Activated naive CD4-positive, alpha-beta T cell treated with anti-CD3 and anti-CD28 coated beads, Interleukin-2, amount 50 U/mL, for 72 hours (primary cell): ENCODE measurements around the gene FAM89B. TPM values are rescaled to one million over a fixed set of nuclear protein-coding genes. Genes with fewer than 3 reads are reported as not detected.

Source experiments
- ATAC-seq, 2 donors: fragments of 150-1000 bp; cut with Tn5 transposase; 2 replicates each; pipeline ENCODE4 v1.10.0; 2021; ENCODE audit warnings: mild to moderate bottlenecking in 2 of 2, moderate library complexity in 2 of 2
- DNase-seq, 2 donors: peaks; one replicate each; pipeline ENCODE4 v3.0.0; 2021 to 2022; ENCODE audit warnings: low spot score in 2 of 2
- H3K27ac Mint-ChIP-seq, 2 donors: one replicate each; pipeline ENCODE4 v1.8.0; 2022; ENCODE audit warnings: mild to moderate bottlenecking in 2 of 2, mixed read lengths in 2 of 2
- H3K36me3 Mint-ChIP-seq, 2 donors: one replicate each; pipeline ENCODE4 v1.8.0; 2022; ENCODE audit warnings: mixed read lengths in 2 of 2
- H3K9me3 Mint-ChIP-seq, 2 donors: one replicate each; pipeline ENCODE4 v1.8.0; 2022; ENCODE audit warnings: mixed read lengths in 2 of 2
- total RNA-seq, 2 donors: library from RNA; stranded (reverse); gene quantifications; one replicate each; pipeline ENCODE4 v1.2.3, GENCODE V29; 2022

FAM89B gene
- total RNA-seq, 2 donors from 2014 or later, result 32.6 to 47.1 TPM

DNA sequence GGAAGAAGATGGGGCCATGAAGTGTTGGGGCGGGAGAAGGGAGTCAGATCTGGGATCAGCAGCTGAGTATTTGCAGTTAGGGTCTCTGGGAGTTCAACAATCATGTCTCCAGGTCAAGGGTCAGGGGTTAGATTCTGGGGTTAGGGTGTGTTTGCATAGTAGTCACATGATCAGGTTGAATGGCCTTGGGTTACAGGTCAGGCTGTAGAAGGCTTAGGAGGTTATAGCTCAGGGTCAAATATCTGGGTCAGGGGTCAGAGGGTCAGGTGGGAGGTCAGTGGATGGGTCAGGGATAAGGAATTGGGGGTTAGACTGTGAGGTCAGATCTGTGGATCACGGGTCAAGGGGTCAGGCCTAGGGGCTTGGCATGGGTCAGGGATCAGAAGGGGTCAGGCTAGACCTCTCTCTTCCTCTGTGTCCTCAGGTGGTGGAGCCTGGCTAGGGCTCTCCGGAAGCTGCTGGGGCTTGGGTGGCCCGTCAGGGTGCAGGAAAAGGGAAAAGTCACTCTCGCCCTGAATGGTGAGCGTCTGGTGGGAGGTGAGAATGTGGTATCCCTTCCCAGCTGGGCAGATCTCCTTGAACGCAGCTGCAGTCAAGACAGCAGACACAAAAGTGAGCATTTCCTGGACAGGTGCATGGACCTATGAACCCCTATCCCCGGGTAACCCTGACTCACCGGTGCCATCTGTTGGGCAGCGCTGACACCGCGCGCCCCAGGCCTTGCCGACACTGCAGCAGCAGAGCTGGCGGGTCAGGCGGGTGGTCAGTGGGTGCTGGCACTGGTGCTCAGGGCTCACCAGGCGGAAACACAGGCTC, 20.6 kb upstream of the FAM89B start:
- DNase-seq, result peak in 1 of 2 donors; percentile 71
- ATAC-seq, result peak; percentile 52 to 54
- Mint-ChIP-seq H3K9me3 (no peaks in the 10 kb centered on the region), H3K36me3 (peaks cover 0 to 22% of the 10 kb centered on the region in 2 donors), H3K27ac (peak overlapping the region; percentile 62 to 73)

DNA sequence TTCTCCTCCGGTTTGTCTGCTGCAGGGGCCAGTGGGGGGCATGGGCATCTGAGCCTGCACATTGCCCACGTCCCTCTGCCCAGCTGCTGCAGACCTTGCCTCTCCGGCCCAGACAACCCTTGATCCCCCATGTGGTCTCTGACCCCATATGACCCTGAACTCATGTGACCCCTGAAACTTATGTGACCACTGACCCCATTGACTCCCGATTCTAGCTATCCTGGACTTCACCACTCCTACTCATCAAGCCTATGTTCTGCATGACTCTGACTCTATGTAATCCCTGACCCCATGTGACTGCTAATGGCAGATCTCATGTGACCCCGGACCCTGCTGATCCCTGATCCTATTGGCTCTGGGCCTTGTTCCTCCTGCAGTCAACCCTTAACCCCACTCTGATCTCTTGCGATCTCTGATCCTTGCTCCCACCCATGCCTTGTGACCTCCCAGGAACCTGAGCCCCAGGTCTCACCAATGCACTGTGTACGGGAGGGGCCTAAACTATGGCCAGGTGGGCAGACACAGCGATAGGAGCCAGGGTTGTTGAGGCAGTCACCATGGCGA, 19.9 kb upstream of the FAM89B start:
- DNase-seq (no peak), ATAC-seq (no peak)
- Mint-ChIP-seq H3K9me3 (no peaks in the 10 kb centered on the region), H3K27ac (peak overlapping the region in 1 of 2 donors; percentile 62), H3K36me3 (peaks cover 0 to 22% of the 10 kb centered on the region in 2 donors)

DNA sequence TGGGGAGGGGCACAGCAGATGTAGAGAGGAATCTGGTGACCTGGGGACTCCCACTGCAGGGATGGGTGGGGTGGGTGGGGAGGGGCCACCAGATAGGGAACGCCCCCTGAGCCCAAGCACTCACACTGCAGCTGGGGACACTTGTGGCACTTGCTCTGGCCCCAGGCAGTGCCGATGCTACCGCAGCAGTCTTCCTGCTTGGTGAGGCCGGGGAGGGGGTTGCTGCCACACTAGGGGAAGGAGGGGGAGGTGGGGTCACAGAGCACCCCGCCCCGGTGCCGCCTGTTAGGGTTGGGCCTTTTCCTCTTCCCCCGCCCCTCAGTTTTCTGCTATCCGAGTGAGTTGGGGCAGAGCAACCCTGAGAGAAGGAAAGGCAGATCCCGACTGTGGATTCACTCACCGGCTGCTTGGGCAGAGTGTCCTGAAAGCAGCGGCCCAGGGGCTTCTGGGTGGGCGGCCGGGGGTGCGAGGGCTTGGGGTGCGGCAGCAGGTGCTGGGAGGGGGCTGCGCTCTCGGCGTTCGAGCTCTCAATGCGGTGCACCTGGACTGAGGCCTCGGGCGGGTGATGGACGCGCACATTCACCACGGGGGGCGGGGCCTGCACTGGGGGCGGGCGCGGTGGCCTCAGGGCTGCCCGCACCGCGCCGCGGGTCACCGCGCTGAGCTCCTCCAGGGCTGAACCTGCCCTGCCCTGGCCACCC, 18.9 kb upstream of the FAM89B start:
- ATAC-seq (peak; percentile 28 to 70), DNase-seq (peak; percentile 61 to 77)
- H3K9me3 Mint-ChIP-seq, result no peaks in the 10 kb centered on the region
- no peak overlapping the region for H3K27ac Mint-ChIP-seq
- H3K36me3 Mint-ChIP-seq, result peaks cover 0 to 22% of the 10 kb centered on the region in 2 donors

DNA sequence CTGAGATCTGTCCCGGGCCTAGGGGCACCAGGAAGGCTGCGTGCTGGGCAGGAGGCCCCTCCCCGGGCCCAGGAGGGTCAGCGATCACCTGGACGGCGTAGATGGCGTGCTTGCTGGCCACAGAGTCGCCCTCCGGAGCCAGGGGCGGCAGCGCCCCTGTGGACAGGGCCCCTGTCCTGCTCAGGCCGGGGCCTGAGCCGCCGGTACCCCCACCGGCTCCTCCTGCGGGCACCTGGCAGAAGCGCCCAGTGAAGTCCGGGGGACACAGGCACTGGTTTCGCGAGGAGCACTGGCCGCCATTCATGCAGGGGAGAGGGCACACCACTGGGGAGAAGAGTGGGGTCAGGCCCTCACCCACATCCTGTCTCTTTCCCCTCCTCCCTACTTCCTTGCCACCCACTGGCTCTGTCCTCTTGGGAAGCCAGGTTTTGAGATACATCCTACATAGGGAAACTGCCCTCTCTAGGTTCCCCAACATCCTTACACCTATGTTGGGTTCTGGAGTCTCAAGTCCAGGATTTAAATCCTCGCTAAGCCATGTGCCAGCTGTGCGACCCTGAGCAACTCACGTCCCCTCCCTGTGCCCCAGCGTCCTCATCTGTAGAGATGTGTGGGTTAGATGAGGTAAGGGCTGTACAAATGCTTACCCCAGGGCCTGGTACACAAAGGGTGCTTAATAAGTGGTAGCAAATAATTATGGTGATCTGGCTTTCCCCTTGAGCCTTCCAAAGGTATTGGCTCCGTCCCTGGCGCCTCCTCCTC, 18.1 kb upstream of the FAM89B start:
- H3K9me3 Mint-ChIP-seq, result no peaks in the 10 kb centered on the region
- peaks cover 0 to 22% of the 10 kb centered on the region in 2 donors for H3K36me3 Mint-ChIP-seq
- H3K27ac Mint-ChIP-seq, result peak overlapping the region; percentile 11 to 82
- ATAC-seq, result no peak
- DNase-seq, result peak in 1 of 2 donors; percentile 52

DNA sequence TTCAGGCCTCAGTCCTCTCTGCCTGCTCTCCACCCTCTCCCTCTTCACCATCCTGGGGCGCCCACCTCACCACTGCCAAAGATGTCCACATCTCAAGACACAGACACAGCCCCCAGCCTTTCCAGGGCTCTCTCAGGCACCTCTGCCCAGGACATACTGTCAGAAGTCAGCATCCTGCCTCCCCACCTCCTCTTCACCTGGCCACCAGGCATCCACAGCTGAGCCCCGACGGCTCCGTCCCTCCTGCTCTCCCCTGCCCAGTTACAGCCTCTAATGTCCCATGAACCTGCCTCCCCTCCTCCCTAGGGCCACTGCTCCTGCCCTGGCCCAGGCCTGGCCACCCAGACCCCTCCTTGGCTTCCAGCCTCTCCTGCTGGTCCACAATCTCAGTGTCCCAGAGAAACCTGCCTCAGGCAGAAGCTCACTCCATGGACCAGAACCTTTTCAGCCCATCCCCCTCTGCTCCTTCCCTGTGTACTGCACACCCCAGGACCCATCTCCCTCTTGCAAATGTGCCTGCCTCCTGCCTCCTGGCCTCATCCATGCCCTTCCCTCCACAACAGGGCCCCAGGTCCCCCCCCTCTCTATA, 17.4 kb upstream of the FAM89B start:
- no peaks in the 10 kb centered on the region for H3K9me3 Mint-ChIP-seq
- DNase-seq, result no peak
- H3K27ac Mint-ChIP-seq, result peak overlapping the region; percentile 82 to 94
- no peak for ATAC-seq
- H3K36me3 Mint-ChIP-seq, result peaks cover 0 to 16% of the 10 kb centered on the region in 2 donors

DNA sequence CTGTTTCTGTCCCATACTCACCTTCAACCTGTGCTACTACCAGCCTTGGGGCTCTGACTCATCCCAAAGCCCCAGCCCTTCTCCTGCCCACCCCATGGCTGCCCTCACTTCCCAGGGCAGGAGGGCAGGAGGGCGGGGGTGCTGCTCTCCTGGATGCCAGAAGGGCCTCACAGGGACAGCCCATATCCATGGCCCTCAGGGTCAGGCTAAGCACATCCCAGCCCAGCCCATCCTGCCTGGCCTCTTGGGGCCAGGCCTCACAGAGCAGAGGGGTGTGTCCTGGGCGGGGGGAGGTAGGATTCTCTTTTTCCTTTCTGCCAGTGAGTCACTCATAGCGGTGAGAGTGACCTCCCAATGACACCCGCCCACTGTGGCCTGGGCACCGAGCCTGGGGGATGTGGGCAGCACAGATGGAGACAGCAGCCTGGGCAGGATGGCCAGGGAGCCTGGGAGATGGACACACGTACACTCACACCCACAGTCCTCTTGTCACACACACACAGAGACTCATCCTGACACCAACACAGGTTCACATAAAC, 16.6 kb upstream of the FAM89B start:
- Mint-ChIP-seq H3K27ac (peak overlapping the region; percentile 81 to 82), H3K9me3 (no peaks in the 10 kb centered on the region), H3K36me3 (peaks cover 0 to 12% of the 10 kb centered on the region in 2 donors)
- ATAC-seq, result peak in 1 of 2 donors; percentile 55
- peak in 1 of 2 donors; percentile 77 for DNase-seq

DNA sequence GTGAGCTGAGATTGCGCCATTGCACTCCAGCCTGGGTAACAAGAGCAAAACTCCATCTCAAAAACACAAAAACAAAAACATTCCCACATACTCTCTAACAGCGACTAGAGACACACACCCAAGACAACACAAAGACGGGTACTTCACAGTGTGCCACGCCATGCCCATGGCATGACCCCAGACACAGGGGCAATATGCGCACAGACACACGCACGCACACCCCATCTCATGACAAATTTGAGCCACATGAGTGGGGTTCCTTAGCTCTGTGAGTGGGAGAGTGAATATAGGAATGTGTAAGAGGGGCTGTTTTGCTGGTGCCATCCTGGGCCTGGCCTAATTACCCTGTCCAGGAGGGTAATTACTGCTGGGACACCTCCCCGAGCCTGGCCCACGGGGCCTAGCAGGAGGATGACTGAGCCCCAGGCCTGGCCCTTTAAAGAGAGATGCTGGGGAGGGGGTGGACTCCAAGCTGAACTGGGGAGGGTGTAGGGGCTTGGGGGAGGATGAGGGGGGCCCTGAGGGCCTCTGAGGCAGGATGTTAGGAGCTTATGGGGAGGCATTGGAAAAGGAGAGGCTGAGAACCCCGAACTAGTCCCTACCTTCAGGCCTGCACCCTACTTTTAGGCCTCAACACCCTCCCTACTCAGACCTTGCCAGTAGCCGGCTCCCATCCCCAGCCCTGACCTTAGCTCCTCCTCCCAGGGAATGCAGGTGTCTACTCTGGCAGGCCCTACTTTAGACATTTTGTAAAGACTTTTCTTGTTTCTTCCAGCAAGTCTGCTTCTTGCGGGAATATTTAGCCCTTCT, 15.7 kb upstream of the FAM89B start:
- ATAC-seq (no peak), DNase-seq (no peak)
- H3K27ac Mint-ChIP-seq, result peak overlapping the region; percentile 82 to 95
- peaks cover 0 to 3% of the 10 kb centered on the region in 2 donors for H3K36me3 Mint-ChIP-seq
- no peaks in the 10 kb centered on the region for H3K9me3 Mint-ChIP-seq

DNA sequence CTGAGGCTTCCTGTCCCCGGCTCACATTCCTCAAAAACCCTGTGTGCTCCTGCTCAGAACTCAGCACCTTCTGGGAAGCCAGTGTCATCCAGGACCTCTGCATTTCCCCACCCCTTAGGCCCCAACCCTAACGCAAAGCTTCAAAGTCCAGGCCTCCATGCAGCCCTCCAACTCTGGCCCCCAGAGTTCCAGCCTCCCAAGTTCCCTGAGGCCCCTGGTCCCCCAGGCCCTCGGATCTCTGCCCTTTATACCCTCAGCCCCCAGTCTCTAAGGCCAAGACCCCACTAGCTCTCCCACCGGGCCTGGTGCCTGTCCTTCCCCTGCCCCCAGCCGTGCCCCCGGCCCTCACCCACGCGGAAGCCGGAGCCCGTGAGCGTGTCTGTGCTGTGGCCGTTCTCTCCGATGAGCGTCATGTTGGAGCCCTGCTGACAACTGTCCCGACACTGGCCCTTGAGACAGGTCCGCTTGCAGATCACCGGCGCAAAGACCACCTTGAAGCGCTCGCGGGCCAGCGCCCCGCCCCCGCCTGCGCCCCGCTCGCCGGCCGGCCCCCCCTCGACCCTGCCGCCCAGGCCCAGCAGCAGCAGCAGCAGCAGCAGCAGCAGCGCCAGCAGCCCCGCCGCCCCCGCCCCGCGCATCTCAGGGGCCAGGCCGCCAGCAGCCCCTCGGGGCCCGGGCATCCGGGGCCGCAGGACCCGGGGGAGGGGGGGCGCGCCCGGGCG, 14.9 kb upstream of the FAM89B start:
- DNase-seq (peak in 1 of 2 donors; percentile 44), ATAC-seq (no peak)
- Mint-ChIP-seq H3K9me3 (no peaks in the 10 kb centered on the region), H3K27ac (peak overlapping the region; percentile 82 to 95), H3K36me3 (no peaks in the 10 kb centered on the region)

DNA sequence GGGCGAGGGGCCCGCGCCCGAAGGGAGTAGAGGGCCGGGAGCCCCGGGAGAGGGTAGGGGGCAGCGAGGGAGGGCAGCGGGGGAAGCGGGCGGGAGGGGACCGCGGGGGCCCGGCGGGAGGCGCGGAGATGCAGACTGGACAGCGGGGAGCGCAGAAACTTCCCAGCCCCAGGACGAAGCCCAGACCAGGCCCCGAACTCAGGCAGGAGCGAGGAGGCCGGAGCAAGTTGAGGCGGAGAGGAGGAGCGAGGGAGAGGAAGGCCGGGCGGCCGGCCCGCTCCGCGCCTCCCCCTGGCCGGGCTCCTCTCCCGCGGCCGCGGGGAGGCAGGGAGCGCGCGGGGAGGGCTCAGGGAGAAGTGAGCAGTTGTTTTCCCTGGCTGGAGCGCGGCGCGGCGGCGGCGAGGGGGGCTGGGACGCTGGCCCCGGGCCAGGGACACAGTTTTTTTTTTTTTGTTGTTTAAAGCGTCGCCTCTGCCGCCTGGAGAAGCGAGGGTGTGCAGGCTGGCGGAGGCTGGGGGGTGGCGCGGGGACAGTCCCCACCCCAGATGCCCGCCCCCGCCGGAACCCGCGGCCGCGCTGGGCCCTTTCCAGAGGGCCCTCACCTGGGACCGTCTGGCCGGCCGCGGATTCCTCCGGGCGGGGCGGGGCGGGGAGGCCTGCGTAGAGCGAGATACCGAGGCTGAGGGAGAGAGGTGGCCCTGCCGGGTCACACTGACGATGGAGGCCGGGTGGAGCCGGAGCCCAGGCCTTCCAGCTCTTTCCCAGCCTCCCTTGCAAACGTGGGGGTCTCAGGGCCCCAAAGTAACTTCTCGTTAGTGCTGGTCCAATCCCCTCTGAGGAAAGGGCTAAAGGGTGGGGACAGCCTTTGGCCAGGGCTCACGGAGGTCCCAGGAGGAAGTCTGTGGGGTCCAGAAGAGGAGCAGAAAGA, 14.1 kb upstream of the FAM89B start, which contains the start of gene LTBP3:
Gene LTBP3 (minus strand): TSS at position 358 of the 928 bp plus-strand sequence. CDS start 400 bp downstream, outside the sequence.
- Mint-ChIP-seq H3K36me3 (no peaks in the 10 kb centered on the region), H3K9me3 (no peaks in the 10 kb centered on the region), H3K27ac (peak within 1 kb of the TSS; percentile 82 to 95)
- DNase-seq, result no peak
- peak; percentile 30 to 41 for ATAC-seq

DNA sequence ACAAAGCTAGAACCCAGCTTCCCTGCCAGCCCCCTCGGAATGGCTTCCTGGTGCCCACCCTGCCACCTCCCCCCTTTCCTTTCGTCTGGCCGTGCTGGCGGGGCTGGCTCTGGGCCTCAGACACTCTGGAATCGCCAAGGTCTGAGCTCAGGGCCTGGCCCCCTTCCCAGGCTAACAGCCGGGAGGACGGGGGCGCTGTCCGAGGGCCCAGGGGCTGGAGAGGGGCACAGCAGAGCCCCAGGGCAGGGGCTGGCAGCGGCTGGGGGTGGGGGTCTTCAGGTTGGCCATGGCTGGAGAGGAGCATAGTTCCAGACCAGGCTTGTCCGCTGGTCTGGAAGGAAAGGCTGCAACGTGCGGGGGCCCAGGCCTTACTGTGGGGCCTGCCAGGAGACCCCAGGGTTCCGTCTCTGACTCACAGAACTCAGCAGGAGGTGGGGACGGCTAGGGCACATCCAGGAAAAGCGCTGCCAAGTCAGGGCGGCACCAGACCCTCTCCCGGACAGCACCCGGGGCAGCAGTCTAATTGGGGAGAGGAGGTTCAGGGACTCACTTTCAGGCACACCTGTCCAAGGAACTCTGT, 13.3 kb upstream of the FAM89B start:
- no peak overlapping the region for H3K27ac Mint-ChIP-seq
- ATAC-seq (no peak), DNase-seq (no peak)
- no peaks in the 10 kb centered on the region for H3K9me3 Mint-ChIP-seq
- H3K36me3 Mint-ChIP-seq, result no peaks in the 10 kb centered on the region

DNA sequence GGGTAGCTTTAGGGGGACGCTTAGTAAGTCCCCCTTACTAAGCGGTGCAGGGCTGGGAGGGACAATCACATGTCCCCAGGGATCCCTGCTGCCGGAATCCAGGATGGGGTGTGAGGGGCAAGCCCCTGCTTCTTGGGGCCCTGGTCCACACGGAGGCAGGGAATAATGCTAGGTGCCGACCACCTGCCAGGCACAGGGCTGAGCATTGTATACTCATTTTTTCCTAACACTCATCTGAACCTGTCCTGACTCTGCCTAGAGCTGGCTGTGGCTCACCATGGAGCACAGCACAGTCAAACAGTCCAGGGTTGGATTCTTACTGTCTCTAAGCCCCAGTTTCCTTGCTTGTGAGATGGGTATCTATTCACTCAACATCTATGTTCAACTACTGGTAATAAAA, 12.8 kb upstream of the FAM89B start:
- Mint-ChIP-seq H3K36me3 (no peaks in the 10 kb centered on the region), H3K9me3 (no peaks in the 10 kb centered on the region), H3K27ac (no peak overlapping the region)
- peak; percentile 62 to 80 for ATAC-seq
- no peak for DNase-seq

DNA sequence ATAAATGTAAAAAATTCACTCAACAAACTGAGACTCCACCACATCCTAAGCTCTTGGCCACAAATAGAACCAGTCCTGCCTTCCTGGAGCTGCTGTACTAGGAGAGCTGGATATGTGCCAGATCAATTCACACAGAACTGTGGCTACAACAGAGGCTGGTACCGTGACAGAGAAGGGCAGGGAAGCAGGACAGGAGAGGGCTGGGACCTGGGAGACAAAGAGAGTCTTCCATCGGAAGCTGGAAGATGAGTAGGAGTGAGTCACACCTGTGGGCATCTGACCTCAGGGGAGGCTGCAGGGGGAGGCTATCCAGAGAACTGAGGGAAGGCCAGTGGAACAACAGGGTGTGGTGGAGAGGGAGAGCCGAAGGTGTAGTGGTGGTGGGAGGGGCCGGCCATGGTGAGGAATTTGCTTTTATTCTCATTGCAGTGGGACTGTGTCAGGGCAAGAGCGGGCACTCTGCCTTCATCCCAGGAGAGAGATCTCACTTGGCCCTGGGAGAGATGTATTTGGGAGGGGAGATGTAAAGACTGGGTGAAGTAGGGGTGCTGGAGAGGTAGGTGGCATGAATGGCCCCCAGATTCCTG, 12.3 kb upstream of the FAM89B start:
- Mint-ChIP-seq H3K27ac (peak overlapping the region in 1 of 2 donors; percentile 38), H3K9me3 (no peaks in the 10 kb centered on the region), H3K36me3 (no peaks in the 10 kb centered on the region)
- peak; percentile 8 to 11 for ATAC-seq
- no peak for DNase-seq
